SK-N-DZ (cell line): Measurements from ENCODE around the gene TPST2.

ENCODE experiments used
- DNase-seq: peaks from one replicate; pipeline ENCODE4 v3.0.0-alpha.2; 2015; ENCODE audit warnings: low spot score

The TPST2 gene

GRCh38 chr22:26555478-26555877 is 34.5 kb downstream of the TPST2 start:
- DNase-seq, result no peak

- DNase-seq, result no peak
Observed at GRCh38 chr22:26554956-26555355, 35.0 kb downstream of the TPST2 start.

GRCh38 chr22:26553056-26553752 is 36.7 kb downstream of the TPST2 start:
- no peak for DNase-seq

- no peak for DNase-seq
Observed at GRCh38 chr22:26552466-26552865, 37.5 kb downstream of the TPST2 start.

- DNase-seq, result no peak
Observed at GRCh38 chr22:26551568-26551967, 38.4 kb downstream of the TPST2 start.

- DNase-seq, result no peak
Observed at GRCh38 chr22:26550498-26551033, 39.4 kb downstream of the TPST2 start.

GRCh38 chr22:26549902-26550497 is 39.9 kb downstream of the TPST2 start:
- DNase-seq, result no peak

GRCh38 chr22:26548984-26549383 is 40.9 kb downstream of the TPST2 start:
- no peak for DNase-seq

- no peak for DNase-seq
Observed at GRCh38 chr22:26548303-26548702, 41.6 kb downstream of the TPST2 start.

GRCh38 chr22:26547837-26548236 is 42.1 kb downstream of the TPST2 start:
- no peak for DNase-seq

GRCh38 chr22:26547426-26547825 is 42.5 kb downstream of the TPST2 start:
- no peak for DNase-seq

- no peak for DNase-seq
Observed at GRCh38 chr22:26546282-26546681, 43.6 kb downstream of the TPST2 start.

GRCh38 chr22:26545827-26546226 is 44.1 kb downstream of the TPST2 start:
- DNase-seq, result no peak

- DNase-seq, result no peak
Observed at GRCh38 chr22:26545385-26545784, 44.5 kb downstream of the TPST2 start.

- DNase-seq, result no peak
Observed at GRCh38 chr22:26544489-26544888, 45.4 kb downstream of the TPST2 start.

- DNase-seq, result no peak
Observed at GRCh38 chr22:26542831-26543230, 47.1 kb downstream of the TPST2 start.

- DNase-seq, result no peak
Observed at GRCh38 chr22:26541167-26541819, 48.6 kb downstream of the TPST2 start.

GRCh38 chr22:26540119-26540518 is 49.8 kb downstream of the TPST2 start:
- no peak for DNase-seq

GRCh38 chr22:26536762-26537134 is 53.2 kb downstream of the TPST2 start:
- DNase-seq, result no peak

- no peak for DNase-seq
Observed at GRCh38 chr22:26536056-26536761, 53.7 kb downstream of the TPST2 start.

- DNase-seq, result no peak
Observed at GRCh38 chr22:26535603-26535908, 54.4 kb downstream of the TPST2 start.

GRCh38 chr22:26534874-26535602 is 54.9 kb downstream of the TPST2 start:
- no peak for DNase-seq
